ENCODE data around the gene DMP1.

Gene DMP1

GRCh38 chr4:87620086-87620485, 30.0 kb upstream of the DMP1 start:
- H3K4me3 Mint-ChIP-seq = no peak overlapping the region
- no peaks in the 10 kb centered on the region for H3K9me3 Mint-ChIP-seq
- no peak for TF ChIP-seq CTCF (IDR thresholded peaks at IDR 0.05; ENCODE audit: unreplicated experiment in 3 of 3)

GRCh38 chr4:87620491-87620890, 29.6 kb upstream of the DMP1 start:
- no peak for TF ChIP-seq CTCF (IDR thresholded peaks at IDR 0.05; ENCODE audit: unreplicated experiment in 3 of 3)
- Mint-ChIP-seq H3K4me1 (no peaks in the 10 kb centered on the region), H3K27ac (no peak overlapping the region), H3K27me3 (ENCODE audit: low read depth) (no peaks in the 10 kb centered on the region), H3K4me3 (no peak overlapping the region), H3K36me3 (ENCODE audit: low read depth) (no peaks in the 10 kb centered on the region), H3K9me3 (no peaks in the 10 kb centered on the region)

More at GRCh38 chr4:87620086-87620485, 30.0 kb upstream of the DMP1 start:
- Mint-ChIP-seq H3K27me3 (ENCODE audit: low read depth) (no peaks in the 10 kb centered on the region), H3K36me3 (ENCODE audit: low read depth) (no peaks in the 10 kb centered on the region), H3K27ac (no peak overlapping the region), H3K4me1 (no peaks in the 10 kb centered on the region)

- no peaks in the 10 kb centered on the region for H3K4me1 Mint-ChIP-seq
- no peak overlapping the region for H3K4me3 Mint-ChIP-seq
- peaks cover 3% of the 10 kb centered on the region for H3K9me3 Mint-ChIP-seq
- H3K27ac Mint-ChIP-seq = no peak overlapping the region
- no peaks in the 10 kb centered on the region for H3K36me3 Mint-ChIP-seq (ENCODE audit: low read depth)
- no peak for TF ChIP-seq CTCF (IDR thresholded peaks at IDR 0.05; ENCODE audit: unreplicated experiment in 3 of 3)
- H3K27me3 Mint-ChIP-seq (ENCODE audit: low read depth) = no peaks in the 10 kb centered on the region
Measured at GRCh38 chr4:87622303-87622702, 27.8 kb upstream of the DMP1 start.

GRCh38 chr4:87624698-87625097, 25.4 kb upstream of the DMP1 start:
- H3K4me1 Mint-ChIP-seq = no peaks in the 10 kb centered on the region
- H3K36me3 Mint-ChIP-seq (ENCODE audit: low read depth) = no peaks in the 10 kb centered on the region
- peaks cover 3% of the 10 kb centered on the region for H3K9me3 Mint-ChIP-seq
- no peak for TF ChIP-seq CTCF (IDR thresholded peaks at IDR 0.05; ENCODE audit: unreplicated experiment in 3 of 3)
- H3K27me3 Mint-ChIP-seq (ENCODE audit: low read depth) = no peaks in the 10 kb centered on the region
- no peak overlapping the region for H3K4me3 Mint-ChIP-seq
- no peak overlapping the region for H3K27ac Mint-ChIP-seq

GRCh38 chr4:87631668-87632067, 18.4 kb upstream of the DMP1 start:
- no peaks in the 10 kb centered on the region for H3K36me3 Mint-ChIP-seq (ENCODE audit: low read depth)
- no peaks in the 10 kb centered on the region for H3K9me3 Mint-ChIP-seq
- H3K4me1 Mint-ChIP-seq = peaks cover 22% of the 10 kb centered on the region
- no peak overlapping the region for H3K4me3 Mint-ChIP-seq
- H3K27ac Mint-ChIP-seq = no peak overlapping the region
- no peaks in the 10 kb centered on the region for H3K27me3 Mint-ChIP-seq (ENCODE audit: low read depth)
- TF ChIP-seq CTCF (IDR thresholded peaks at IDR 0.05; ENCODE audit: unreplicated experiment in 3 of 3) = no peak

GRCh38 chr4:87632469-87632868, 17.6 kb upstream of the DMP1 start:
- no peak for TF ChIP-seq CTCF (IDR thresholded peaks at IDR 0.05; ENCODE audit: unreplicated experiment in 3 of 3)
- H3K27me3 Mint-ChIP-seq (ENCODE audit: low read depth) = no peaks in the 10 kb centered on the region
- H3K27ac Mint-ChIP-seq = peak overlapping the region in 1 of 3 experiments; percentile 32
- H3K4me3 Mint-ChIP-seq = no peak overlapping the region
- peaks cover 3% of the 10 kb centered on the region for H3K9me3 Mint-ChIP-seq
- H3K36me3 Mint-ChIP-seq (ENCODE audit: low read depth) = no peaks in the 10 kb centered on the region
- peaks cover 22% of the 10 kb centered on the region for H3K4me1 Mint-ChIP-seq

All from nephron (organoid).